Stimulated activated naive CD8-positive, alpha-beta T cell treated with anti-CD3 and anti-CD28 coated beads, Interleukin-15, Interleukin-2, amounts not matched to agents 100 U/mL and 50 U/mL, for 24 hours (primary cell): ENCODE data around the gene PLEKHJ1.
"Not testable (repeated sequence)": the region's sequence is repeated elsewhere in the genome, so short reads cannot be mapped to it uniquely, and the experiment has no call there.

ENCODE experiments used
- ATAC-seq: fragments of 150-1000 bp; cut with Tn5 transposase; one replicate; pipeline ENCODE4 v1.10.0; 2021
- DNase-seq: peaks from one replicate; pipeline ENCODE4 v3.0.0; 2021

PLEKHJ1 gene

DNA sequence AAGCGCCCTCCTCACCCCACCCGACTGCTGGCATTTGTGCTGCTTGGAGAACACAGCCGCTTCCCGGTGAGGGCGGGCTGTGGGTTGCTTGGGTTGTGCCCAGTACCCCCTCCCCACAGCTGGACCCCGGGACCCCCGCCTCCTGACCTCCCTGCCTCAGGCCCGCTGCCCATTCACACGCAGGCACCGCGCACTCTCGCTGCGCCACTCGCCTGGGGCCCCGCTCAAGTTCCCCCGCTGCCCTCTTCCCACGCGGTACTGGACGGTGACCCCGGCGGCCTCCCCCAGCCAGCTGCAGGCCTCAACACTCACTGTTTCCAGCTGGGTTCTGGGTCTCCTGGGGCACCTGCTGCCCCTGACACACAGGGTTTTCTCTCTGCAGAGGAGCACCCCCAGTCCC, 16.4 kb downstream of the PLEKHJ1 start:
- no peak for ATAC-seq

DNA sequence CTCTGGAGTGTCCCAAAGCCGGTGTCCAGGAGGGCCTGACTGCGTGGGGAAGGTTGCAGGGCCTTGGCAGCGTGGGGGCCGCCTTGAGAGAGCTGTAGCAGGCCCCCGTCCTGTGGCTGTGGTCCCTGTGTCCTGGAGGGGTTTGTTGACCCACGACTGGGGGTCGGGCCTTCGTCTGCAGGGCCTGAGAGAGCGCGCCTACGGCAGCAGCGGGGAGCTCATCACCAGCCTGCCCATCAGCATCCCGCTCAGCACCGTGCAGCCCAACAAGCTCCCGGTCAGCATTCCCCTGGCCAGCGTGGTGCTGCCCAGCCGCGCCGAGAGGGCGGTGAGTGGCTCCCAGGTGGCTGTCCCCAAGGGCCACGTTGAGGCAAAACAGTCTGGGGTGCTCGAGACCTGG, 18.5 kb downstream of the PLEKHJ1 start:
- ATAC-seq = no peak
- no peak for DNase-seq

More for the DNA sequence above, 16.4 kb downstream of the PLEKHJ1 start:
- DNase-seq = no peak

DNA sequence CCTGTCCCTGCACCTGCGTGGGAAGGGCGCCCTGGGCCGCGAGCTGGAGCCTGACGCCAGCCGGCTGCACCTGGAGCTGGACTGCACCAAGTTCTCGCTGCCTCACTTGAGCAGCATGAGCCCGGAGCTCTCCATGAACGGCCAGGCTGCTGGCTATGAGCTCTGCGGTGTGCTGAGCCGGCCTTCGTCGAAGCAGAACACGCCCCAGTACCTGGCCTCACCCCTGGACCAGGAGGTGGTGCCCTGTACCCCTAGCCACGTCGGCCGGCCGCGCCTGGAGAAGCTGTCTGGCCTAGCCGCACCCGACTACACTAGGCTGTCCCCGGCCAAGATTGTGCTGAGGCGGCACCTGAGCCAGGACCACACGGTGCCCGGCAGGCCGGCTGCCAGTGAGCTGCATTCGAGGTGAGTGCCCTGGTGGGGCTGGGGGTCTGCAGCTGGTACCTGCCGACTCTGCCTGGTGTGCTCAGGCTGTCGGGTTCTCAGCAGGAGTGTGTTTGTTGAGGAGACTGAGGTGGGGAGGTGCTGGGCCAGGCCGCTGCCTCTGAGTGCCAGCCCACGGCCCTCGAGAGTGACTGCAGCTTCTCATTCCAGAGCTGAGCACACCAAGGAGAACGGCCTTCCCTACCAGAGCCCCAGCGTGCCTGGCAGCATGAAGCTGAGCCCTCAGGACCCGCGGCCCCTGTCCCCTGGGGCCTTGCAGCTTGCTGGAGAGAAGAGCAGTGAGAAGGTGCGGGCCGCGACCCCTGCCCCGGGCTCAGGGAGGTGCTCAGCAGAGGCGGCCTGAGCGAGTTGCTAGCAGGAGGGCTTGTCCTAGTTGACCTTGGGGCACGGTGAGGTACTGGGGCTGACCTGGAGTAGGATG, 19.5 kb downstream of the PLEKHJ1 start:
- DNase-seq (no peak), ATAC-seq (no peak)

DNA sequence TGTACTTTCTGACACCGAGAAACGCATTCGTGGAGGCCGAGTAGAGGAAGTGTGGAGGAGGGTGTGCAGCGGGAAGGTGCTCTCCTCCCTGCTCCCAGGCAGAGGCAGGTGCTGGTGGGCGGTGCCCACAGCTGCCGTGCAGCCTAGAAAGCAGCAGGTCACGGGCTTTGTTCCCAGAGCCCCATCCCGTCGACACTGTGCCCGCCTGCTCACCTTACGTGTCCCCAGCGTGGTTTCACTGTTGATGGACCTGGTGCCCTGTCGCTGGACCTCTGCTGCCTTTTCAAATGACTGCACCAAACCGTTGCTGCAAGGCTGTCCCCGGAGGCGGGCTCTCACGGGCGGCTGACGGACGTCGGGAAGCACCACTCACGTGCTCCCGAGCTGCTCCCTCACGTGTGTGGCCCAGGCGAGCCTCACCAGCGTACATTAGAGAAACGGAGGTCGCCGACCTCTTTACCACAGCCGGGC, 20.8 kb downstream of the PLEKHJ1 start:
- no peak for DNase-seq
- ATAC-seq = no peak

DNA sequence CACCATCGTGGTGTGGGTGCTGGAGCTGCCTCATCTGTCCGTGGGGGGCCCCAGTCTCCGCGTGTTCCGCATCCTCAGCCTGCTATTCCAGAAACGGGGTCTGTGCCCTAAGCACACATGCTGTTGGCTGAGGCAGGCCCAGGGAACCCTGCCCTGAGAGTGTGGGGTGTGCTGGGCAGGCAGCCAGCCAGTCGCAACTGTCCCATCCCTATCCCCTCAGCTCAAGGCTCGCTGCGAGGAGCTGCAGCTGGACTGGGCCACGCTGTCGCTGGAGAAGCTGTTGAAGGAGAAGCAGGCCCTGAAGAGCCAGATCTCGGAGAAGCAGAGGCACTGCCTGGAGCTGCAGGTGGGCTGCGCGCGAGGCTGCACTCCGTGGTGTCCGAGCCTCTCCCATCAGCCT, 21.9 kb downstream of the PLEKHJ1 start:
- DNase-seq (no peak), ATAC-seq (no peak)

DNA sequence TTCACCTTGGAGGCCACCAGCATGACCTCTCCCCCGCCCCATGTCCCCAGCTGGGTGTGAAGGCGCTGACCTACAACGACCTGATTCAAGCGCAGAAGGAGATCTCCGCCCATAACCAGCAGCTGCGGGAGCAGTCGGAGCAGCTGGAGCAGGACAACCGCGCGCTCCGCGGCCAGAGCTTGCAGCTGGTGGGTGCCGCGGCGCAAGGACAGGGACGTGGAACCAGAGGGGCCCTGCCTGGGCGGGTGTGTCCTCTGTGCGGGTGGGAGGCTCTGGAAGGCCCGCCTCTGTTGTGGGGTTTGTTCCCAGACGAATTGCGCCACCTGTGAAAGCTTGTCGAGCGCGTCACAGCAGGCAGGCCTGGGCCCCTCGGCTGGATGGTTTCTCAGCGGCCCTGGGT, 22.3 kb downstream of the PLEKHJ1 start:
- ATAC-seq = no peak
- DNase-seq = no peak

DNA sequence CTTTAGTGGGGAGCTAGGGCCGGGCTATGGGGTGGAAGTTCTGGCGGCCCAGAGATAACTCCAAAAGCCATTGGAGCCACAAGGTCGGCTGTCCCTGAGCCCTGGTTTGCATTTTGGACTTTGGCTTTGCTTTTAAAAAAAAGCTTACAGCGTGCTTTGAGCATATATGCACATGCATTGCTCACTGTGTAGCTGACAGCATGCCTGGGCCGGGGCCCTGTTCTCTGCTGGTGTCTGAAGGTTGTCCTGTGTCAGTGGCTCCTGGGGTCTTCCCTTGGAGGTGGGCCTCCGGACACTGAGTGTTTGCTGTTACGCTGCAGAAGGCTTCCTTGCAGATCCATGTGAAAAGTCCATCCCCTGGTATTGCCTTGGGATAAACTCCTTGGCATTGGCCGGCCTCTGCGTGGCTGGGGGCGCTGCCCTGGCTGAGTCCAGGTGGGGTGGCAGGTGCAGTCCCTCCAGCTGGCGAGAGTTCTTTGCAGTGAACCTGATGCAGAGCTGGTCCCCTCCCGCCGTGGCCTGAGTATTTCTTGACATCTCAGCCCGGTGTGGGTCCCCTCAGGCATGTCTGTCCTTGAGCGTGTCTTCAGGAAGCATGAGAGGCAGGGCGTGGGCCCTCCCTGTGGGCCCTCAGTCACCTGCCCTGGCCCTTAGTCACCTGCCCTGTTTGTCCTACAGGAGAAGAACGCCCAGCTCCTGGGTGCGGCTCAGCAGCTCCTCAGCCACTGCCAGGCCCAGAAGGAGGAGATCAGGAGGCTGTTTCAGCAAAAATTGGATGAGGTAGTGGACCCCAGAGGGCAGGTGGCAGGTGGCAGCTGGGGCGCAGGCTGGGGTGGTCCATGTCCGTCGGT, 23.0 kb downstream of the PLEKHJ1 start:
- DNase-seq = no peak
- ATAC-seq = no peak

DNA sequence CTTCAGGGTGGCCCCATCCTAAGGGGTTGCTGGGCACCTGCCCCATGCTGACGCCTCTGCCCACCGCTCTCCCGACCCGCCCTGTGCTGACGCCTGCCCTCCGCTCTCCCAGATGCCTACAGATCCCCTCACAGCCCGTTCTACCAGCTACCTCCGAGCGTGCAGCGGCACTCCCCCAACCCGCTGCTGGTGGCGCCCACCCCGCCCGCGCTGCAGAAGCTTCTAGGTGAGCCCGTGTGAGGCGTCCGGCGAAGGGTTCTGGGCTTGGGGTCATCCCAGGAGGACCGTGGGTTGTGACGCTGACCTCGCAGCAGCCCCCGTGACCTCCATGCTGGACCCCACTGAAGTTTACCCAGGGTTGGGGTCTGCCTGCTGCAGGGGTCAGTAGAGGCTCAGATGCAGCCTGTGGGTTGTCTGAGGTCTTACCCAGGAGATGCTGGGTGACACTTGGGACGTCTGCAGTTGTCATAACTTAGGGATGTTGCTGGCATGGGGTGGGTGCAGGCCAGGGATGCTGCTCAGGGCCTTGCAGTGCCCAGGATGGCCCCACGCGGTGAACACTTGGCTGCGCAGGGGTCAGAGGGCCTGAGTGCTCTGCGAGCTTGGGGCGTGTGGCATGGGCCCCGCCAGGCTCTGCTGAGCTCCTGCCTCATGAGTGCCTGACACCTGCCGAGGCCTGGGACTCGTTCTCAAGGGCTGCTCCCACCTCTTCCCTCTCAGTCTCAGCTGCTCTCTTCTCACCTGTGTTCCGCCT, 25.0 kb downstream of the PLEKHJ1 start:
- DNase-seq = no peak
- ATAC-seq = no peak

DNA sequence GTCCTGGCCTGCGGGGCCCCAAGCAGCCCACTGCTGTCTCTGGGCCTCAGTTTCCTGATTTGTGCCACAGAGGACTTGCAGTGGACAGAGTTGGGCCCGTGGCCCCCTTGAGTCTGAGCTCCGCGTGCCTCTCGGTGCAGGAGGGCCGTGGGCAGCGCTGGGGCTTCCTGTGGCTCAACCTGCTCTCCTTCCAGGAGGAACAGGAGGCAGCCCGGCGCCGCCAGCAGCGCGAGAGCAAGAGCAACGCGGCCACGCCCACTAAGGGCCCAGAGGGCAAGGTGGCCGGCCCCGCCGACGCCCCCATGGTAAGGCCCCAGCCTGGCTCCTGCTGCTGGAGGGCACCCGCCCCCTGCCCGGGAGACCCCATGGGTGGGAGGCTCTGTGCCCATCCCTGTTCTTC, 25.9 kb downstream of the PLEKHJ1 start:
- DNase-seq (no peak), ATAC-seq (no peak)

DNA sequence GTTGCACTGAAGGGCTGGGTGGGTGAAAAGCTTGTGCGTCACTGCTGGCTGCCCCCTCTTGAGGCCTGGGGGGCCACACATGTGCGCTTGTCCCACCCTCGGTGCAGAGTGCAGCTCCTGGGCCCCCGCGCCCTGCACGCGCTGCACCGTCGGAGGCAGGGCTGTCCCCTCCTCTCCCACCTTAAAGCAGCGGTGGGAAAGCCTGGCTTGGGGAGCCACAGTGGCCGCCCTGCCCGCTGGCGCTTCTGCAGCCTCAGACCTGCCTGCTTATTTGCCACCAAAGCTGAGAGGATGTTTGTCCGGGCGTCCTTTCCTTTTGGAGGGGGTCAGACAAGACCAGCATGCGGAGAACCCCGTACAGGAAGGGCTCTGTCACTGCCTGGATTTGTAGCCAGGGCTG, 26.7 kb downstream of the PLEKHJ1 start:
- DNase-seq = no peak
- no peak for ATAC-seq

DNA sequence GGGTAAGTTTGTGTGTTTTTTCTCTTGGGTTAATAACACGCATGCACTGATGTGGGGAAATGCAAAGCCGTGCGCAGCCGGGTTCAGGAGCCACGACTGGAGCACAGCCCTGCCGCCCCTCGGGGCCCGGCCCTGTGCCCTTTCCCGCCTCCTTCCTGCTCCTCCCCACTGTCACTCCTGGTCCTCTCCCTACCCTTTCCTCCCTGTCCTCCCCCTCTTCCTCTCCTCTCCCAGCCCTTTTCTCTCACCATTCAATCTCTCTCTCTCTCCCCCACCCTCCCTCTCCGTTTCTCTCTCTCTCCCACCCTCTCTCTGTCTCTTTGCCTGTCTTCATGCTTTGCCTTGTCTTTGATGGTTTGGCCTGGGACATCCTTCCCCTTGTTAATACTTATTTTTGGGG, 27.2 kb downstream of the PLEKHJ1 start:
- ATAC-seq (no peak), DNase-seq (no peak)

DNA sequence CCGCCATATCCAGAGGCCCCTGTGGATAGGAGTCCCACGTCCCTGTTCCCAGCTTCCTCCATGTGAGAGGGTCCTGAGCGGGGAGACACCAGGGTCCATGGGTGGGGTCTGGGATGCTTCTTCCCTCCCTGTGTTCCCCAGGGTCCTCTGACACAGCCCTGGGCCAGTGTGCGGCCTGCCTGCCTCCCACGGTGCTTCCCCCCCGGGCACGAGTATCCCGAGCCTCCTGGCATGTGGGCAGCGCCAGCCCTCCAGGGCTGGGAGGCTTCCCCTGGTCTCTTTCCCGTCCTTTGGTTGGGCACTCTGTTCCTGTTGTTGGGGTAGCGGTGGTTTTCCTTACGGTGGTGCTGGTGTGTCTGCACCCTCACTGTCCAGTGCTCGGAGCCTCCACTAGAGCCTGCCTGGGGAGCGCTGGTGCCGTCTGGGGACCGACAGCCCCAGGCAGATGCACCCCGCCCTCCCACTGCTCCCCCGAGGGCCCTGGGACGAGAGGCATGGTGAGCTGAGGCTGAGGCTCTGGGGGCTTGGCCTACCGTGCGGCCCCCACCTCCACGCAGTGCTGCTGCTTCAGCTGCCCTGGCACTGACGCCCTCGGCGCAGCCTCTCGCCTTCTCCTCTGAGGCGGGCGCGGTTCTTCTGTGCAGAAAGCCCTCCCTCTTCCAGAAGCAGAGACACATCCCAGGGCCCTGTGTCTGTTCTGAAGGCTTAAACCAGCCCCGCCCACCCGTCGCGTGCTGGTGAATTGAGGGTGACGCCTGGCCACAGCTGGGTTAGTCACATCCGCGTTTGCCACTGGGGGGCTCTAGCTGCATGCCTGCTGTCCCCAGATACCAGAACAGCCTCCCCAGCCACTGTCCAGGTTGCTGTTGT, 27.9 kb downstream of the PLEKHJ1 start:
- peak; percentile 42 for ATAC-seq

DNA sequence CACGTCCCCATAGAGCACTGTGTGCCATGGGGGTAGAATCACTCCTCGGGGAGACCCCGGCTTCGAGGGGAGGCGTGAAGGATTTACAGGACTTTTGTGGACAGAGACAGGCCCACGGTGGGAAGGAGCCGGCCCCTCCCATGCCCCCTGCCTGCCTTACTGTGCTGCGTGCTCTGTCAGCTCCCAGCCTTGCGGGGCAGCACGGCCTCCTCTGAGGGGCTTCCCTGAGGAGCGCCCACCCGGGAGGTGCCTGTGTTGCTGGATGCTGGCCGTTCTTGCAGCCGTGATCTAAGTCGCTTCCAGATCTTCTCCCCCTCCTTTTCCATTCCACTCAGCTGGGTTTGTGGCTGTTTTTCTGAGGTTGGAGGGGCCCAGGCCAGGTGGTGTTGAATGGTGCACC, 29.1 kb downstream of the PLEKHJ1 start:
- no peak for ATAC-seq
- DNase-seq = no peak

More for the DNA sequence above, 27.9 kb downstream of the PLEKHJ1 start:
- peak; percentile 37 for DNase-seq

DNA sequence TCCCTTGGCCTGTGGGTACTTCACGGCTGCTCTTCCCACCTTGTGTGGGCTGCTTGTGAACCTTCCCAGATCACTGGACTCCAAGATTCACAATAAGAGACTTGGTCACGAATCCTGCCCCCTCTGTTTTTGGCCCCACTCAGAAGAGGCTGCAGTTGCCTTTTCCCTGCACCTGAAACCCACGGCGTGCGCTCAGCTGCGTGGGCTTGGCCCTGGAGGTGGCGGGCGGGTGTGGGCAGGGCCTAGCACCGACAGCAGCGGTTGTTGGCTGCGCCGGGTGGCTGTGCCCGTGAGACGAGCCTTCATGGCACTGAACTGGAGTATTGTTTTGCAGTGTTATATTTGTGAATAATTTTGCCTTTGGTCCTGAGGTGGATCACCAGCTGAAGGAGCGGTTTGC, 33.8 kb downstream of the PLEKHJ1 start:
- ATAC-seq = no peak

DNA sequence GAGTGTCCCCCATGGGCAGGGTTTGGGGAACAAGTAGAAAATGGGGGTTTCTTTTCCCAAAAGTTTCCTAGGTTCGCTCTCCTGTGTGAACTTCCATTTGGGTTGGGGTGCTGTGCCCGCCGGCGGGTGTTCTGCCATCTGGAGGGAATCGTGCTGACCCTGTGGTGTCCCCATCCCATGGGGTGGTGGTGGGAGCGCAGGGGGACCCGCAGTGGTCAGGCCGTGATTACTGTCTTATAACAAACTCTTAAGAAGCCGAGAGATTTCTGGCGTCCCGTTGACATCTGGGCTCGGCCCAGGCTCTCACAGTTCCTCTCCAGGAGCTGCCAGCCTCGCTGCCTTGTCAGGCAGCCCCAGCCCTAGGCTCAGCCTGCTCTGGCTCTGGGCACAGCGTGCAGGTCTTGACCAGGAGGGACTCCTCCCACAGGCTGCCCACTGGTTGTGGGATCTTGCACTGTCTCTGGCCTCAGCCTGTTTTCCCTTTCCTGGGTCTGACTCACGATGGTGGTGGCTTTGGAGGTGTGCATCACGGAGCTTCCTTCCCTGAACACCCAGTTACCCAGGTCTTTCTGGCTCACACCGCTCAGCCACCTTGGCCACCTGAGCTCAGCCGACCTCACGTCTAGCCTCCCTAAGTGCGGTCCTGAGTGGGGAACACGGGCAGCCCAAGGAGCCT, 34.5 kb downstream of the PLEKHJ1 start:
- DNase-seq (no peak), ATAC-seq (no peak)

More for the DNA sequence above, 33.8 kb downstream of the PLEKHJ1 start:
- no peak for DNase-seq

DNA sequence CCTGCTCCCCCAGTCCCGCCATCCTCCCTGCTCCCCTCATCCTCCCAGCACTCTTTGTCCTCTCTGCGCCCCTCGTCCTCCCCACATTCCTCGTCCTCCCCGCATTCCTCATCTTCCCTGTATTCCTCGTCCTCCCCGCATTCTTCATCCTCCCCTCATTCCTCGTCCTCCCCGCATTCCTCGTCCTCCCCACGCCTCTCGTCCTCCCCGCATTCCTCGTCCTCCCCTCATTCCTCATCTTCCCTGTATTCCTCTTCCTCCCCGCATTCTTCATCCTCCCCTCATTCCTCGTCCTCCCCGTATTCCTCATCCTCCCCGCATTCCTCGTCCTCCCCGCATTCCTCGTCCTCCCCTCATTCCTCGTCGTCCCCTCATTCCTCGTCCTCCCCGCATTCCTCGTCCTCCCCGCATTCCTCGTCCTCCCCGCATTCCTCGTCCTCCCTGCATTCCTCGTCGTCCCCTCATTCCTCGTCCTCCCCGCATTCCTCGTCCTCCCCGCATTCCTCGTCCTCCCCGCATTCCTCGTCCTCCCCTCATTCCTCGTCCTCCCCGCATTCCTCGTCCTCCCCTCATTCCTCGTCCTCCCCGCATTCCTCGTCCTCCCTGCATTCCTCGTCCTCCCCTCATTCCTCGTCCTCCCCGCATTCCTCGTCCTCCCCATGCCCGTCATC, 35.4 kb downstream of the PLEKHJ1 start:
- not testable (repeated sequence) for DNase-seq, ATAC-seq

DNA sequence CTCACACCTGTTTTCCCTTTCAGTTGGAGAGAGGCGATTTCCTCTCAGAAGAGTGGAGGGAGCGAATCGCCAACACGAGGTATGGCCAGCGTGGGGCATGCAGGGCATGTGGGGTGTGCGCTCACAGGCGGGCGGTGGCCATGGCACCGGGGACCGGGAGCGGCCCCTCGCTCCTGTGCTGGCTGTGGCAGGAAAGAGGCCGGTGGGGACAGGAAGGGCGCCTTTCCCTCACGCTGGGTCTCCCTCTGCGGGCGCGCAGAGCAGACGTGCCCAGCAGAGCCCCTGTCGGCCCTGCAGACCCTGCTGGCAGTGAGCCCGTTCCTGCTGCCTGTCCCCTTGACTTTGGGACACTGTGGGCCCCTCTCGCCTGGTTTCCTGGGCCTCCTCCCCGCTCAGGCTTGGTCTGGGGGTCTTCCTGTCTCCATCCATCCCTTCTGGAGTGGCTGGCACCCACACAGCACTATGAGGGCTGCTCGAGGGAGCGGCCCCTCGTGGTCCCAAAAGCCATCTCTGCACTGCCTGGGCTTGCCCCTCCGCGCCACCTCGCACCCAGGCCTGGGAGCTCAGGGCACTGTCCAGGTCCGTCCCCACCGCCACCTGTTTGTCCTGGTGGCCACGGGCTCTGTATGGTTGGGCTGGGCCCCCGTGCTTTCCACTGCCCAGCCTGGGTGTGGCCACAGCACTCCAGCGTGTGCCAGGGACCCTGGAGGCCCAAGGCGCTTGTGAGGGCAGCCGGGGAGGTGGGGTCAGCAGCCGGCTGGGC, 36.1 kb downstream of the PLEKHJ1 start:
- ATAC-seq = no peak

DNA sequence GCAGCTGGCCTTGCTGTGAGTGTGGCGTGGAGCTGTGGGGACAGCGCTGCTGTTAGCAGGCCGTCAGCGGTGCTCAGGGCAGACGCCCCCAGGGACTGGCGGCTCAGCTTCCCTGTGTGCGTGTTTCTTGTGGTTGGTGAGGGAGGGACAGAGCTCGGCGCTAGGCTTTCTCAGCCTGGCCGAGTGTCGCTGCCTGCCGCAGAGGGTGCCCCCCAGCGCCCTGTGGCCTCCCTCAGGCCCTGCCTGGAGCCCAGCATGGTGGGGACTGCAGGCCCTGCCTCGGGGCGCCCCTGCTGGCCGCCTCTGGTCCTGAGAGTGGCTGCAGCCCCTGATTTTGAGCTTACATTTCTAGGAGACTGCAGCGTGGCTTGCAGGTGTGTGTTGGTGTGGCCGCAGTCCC, 36.9 kb downstream of the PLEKHJ1 start:
- DNase-seq = no peak
- ATAC-seq = no peak

More for the DNA sequence above, 36.1 kb downstream of the PLEKHJ1 start:
- no peak for DNase-seq

DNA sequence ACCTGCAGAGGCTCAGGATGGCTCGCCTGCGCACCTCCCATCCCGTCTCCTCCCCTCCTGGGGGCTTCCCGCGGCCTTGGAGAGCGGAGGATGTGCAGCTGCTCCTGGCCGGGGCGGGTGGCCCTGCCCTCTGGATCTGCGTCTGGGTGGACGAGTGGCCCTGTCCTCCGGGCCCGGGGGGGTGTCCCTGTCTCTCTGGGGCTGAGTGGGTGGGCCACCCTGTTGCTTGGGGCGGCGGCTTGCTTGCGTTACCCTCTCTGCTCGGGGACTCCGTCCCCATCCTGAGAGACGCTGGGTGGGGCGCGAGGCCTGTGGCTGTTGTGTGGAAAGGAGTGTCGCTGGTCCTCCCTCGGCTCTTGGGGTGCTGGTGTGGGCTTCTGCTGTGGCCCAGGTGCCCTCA, 37.8 kb downstream of the PLEKHJ1 start:
- no peak for ATAC-seq
- no peak for DNase-seq
